Astrocyte of the spinal cord (primary cell): ENCODE data around the gene APC.

Experiments used
- DNase-seq: peaks from one replicate; pipeline ENCODE4 v3.0.0; 2011; ENCODE audit warnings: low read depth, low spot score
- H3K4me3 ChIP-seq: 2 replicates; pipeline ENCODE4 v1.5.1; 2011; ENCODE audit warnings: low read depth, mild to moderate bottlenecking, low read length, moderate library complexity
- in situ Hi-C: cut with HindIII; loops from 2 replicates; pipeline ENCODE4 v1.10.0; 2017; ENCODE audit warnings: low sequenced_read_pairs
- TF ChIP-seq, protein P1 (sequence below): IDR thresholded peaks from 2 replicates; pipeline ENCODE4 v1.5.1; 2012; ENCODE audit warnings: low read depth, mild to moderate bottlenecking, low read length, inconsistent platforms

Gene APC

DNA sequence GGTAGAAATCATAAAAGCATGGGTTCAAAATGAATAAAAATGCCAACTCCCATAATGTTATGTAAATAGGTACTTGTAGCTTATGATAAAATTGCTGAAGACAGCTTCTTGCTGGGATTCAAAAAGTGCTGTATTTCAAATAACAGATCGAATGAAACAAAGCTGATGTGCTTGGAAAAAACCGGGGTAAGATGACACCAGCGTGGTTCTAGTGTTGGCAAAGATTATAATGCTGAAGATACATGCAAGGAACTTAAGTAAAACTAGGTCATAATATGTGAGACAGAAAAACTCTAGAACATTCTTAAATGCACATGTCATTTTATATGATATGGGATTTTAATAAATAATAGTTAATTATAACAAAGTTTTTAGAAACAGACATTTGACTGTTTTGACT lies 44.4 kb upstream of the APC start:
- TF ChIP-seq, protein P1, sequence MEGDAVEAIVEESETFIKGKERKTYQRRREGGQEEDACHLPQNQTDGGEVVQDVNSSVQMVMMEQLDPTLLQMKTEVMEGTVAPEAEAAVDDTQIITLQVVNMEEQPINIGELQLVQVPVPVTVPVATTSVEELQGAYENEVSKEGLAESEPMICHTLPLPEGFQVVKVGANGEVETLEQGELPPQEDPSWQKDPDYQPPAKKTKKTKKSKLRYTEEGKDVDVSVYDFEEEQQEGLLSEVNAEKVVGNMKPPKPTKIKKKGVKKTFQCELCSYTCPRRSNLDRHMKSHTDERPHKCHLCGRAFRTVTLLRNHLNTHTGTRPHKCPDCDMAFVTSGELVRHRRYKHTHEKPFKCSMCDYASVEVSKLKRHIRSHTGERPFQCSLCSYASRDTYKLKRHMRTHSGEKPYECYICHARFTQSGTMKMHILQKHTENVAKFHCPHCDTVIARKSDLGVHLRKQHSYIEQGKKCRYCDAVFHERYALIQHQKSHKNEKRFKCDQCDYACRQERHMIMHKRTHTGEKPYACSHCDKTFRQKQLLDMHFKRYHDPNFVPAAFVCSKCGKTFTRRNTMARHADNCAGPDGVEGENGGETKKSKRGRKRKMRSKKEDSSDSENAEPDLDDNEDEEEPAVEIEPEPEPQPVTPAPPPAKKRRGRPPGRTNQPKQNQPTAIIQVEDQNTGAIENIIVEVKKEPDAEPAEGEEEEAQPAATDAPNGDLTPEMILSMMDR: no peak
- in situ Hi-C loops: no loop called here
- no peak overlapping the region for H3K4me3 ChIP-seq
- DNase-seq: no peak

- H3K4me3 ChIP-seq: no peak overlapping the region
- in situ Hi-C loops: no loop called here
- TF ChIP-seq, protein P1: no peak
- no peak for DNase-seq
Measured at GRCh38 chr5:112694853-112695709, 42.6 kb upstream of the APC start.

- no peak overlapping the region for H3K4me3 ChIP-seq
- DNase-seq: no peak
- TF ChIP-seq, protein P1: no peak
- in situ Hi-C loops: no loop called here
Measured at GRCh38 chr5:112696786-112697185, 40.9 kb upstream of the APC start.

GRCh38 chr5:112697322-112697721 lies 40.4 kb upstream of the APC start:
- in situ Hi-C loops: no loop called here

GRCh38 chr5:112697833-112698232 lies 39.9 kb upstream of the APC start:
- H3K4me3 ChIP-seq: no peak overlapping the region
- TF ChIP-seq, protein P1: no peak
- in situ Hi-C loops: no loop called here
- DNase-seq: no peak

More at GRCh38 chr5:112697322-112697721, 40.4 kb upstream of the APC start:
- H3K4me3 ChIP-seq: no peak overlapping the region
- no peak for DNase-seq
- TF ChIP-seq, protein P1: no peak

- H3K4me3 ChIP-seq: no peak overlapping the region
- peak; percentile 43 for DNase-seq
- in situ Hi-C loops: no loop called here
- TF ChIP-seq, protein P1: no peak
Measured at GRCh38 chr5:112703866-112704820, 33.5 kb upstream of the APC start.
